GM21381 (cell line): ENCODE measurements around the gene DRC3.
"Not testable (repeated sequence)": the region's sequence is repeated elsewhere in the genome, so short reads cannot be mapped to it uniquely, and the experiment has no call there.

ENCODE experiments used
- ATAC-seq: cut with Tn5 transposase; IDR thresholded peaks from one replicate; pipeline ENCODE4 v1.9.1; 2021; ENCODE audit warnings: mild to moderate bottlenecking, moderate library complexity; ENCODE audit not compliant: unreplicated experiment

Gene DRC3

GRCh38 chr17:17940441-17940911 lies 32.2 kb upstream of the DRC3 start:
- ATAC-seq, result no peak

DNA sequence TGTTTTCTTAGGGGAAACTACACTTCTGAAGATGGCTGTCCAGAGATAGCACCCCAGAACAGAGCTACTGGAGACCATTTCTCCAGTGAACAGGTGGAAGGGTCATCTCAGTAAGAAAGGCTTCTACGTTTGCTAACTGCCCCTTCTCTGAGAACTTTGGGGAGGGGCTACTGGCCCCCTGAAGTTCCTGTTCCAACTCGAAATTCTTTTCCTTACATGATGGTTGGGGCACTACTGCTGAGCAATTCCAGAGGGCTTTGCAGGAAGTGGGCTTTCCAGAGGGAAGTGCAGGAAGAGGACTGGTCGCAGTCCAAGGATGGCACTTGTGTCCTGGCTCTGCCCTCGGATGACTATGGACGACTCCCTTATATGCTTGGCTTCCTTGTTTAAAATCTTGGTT lies 31.6 kb upstream of the DRC3 start:
- ATAC-seq, result no peak

DNA sequence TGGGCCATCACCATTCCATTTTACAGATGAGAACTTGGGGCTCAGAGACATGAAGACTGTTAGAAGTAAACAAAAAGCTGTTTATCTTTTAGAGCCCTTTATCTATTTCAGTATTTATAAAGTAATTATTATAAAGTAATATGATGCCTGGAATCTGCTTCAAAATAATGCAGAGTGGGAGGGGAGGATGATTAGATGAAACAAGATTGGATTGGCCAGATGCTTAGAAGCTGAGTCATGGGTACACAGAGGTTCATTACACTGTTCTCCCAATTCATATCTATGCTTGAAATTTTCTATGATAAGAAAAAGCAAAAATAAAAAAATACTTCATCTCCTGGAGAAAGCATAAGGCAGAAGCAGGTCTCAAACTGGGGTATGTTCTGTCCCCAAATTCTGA lies 29.8 kb upstream of the DRC3 start:
- ATAC-seq, result no peak

DNA sequence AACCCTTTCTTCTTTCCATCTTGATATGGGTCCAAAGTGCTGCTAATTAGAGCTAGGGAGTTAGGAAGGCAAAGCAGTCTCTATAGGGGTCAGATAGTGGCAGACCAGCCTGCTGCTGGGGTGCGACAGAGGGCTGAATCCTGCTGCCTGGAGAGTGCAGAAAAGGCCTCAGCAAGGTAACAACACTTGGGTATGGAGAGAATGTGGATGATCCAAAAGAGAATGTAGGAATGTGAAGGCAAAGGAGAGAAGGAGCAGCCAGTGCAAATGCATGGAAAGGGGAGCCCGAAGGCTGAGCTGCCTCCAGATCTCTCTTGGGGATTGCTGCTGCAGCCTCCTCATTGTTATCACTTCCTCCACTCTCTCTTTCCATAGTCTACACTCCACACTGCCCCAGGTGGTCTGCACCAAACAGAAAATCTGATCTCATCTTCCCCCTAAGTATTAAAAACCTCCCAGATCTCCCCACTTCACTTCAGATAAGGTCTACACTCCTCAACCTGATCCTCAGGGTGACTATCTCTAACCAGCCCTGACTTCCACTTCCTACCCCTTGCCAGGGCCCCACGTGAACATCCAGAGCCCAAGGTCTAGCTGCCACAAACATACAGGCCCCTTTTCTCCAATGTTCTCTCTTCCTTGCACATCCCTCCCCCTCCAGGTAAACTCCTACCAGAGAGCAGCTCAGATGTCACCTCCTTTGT lies 29.2 kb upstream of the DRC3 start:
- no peak for ATAC-seq

GRCh38 chr17:17944242-17944641 lies 28.4 kb upstream of the DRC3 start:
- no peak for ATAC-seq

- no peak for ATAC-seq
Observed at GRCh38 chr17:17944743-17945142, 27.9 kb upstream of the DRC3 start.

DNA sequence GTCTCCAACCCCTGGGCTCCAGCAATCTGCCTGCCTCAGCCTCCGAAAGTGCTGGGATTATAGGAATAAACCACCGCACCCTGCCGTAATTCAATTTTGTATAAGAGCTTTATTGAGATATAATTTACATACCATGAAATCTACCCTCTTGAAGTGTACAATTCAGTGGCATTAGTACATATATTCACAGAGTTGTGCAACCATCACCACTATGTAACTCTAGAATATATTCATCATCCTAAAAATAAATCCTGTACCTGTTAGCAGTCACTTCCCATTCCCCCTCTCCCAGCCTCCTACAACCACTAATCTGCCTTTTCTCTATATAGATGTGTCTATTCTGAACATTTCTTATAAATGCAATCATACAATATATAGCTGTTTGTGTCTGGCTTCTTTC lies 26.6 kb upstream of the DRC3 start:
- ATAC-seq, result no peak

- no peak for ATAC-seq
Observed at GRCh38 chr17:17947309-17947708, 25.4 kb upstream of the DRC3 start.

DNA sequence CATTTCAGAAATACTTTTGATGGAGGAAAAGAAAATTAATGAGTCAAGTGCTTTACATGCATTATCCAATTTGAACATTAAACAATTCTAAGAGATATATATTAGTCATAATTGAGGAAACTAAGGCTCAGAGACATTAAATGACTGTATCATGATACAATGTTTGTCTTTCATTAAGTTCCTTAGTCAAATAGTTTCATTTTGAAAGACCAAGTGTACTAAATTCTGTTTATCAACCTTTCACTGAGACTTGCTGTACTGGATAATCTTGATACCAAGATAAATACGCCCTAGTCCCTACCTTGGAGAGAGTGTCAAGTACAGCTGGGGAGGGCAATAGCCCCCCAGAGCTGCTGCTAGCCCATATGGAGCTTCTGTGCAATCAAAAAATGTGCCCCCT lies 24.7 kb upstream of the DRC3 start:
- ATAC-seq, result no peak

GRCh38 chr17:17950347-17950746 lies 22.3 kb upstream of the DRC3 start:
- ATAC-seq, result no peak

DNA sequence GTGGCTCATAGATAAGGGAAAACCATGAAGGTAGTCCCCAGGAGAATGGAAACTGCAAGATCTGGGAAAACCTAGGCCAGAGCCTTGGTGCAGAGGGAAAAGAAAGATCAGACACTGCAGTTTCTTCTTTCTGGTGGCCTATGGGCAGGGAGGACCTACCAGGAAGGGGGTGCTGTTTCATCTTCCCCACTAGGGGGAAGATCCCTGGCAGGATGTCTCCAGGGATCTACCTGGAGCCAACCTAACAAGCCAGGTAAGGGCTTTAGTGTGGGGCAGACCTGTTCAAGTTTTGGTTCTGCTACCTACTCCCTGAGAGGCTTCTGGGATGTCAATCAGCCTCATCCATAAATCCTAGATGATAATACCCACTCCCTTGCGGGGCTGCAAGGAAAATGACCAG lies 21.9 kb upstream of the DRC3 start:
- no peak for ATAC-seq

DNA sequence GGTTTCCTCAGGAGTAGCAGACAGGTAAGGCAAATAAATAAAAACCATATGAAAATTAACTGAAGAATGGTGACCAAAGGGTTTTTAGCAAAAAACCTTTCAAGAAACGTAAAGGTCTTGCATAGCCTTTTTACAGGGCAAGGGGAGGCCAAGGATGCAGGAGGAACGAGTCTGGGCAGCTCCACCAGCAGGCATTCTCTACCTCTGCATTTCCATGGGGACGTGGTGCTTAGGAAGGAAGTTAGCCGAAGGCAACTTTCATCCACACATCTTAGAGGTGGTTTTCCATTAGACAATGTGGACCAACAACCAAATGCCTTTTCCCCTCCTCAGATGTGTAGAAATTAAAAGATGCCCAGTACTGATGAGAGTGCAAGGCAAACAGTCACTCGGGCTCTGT lies 21.1 kb upstream of the DRC3 start:
- no peak for ATAC-seq

GRCh38 chr17:17952691-17953090 lies 20.0 kb upstream of the DRC3 start:
- ATAC-seq, result no peak

DNA sequence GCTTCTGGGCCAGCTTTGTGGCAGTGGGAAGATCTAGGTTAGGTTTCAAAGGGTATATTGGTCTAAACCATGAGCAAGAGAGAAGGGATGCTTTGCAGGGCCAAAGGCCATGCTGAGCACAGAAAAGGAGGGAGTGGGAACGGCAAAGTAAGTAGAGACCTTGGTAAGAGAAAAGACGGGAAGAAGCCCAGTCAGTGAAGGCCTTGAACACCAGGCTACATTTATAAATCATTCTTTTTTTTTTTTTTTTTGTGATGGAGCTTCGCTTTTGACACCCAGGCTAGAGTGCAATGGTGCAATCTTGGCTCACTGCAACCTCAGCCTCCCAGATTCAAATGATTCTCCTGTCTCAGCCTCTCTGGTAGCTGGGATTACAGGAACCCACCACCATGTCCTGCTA lies 18.6 kb upstream of the DRC3 start:
- no peak for ATAC-seq

DNA sequence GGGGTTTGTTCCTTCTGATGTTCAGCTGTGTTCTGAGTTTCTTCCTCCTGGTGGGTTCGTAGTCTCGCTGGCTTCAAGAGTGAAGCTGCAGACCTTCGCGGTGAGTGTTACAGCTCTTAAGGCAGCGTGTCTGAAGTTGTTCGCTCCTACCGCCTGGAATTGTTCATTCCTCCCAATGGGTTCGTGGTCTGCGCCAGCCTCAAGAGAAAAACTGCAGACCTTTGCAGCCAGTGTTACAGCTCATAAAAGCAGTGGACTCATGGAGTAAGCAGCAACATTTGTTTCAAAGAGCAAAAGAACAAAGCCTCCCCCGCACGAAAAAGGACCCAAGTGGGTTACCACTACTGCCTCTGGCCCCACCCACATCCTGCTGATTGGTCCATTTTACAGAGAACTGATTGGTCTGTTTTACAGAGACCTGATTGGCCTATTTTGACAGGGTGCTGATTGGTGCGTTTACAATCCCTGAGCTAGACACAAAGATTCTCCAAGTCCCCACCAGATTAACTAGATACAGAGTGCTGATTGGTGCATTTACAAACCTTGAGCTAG lies 16.8 kb upstream of the DRC3 start:
- not testable (repeated sequence) for ATAC-seq

DNA sequence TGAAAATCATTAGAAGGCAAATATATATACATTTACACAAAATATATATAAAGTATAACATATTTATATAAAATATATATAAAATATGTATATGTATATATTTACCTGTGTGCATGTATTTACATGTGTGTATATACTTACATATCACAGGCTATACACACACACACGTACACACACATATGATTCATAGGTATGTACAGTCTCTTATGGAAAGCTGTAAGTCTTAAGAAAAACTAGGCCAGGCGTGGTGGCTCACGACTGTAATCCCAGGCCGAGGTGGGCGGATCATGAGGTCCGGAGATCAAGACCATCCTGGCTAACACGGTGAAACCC lies 15.1 kb upstream of the DRC3 start:
- no peak for ATAC-seq

GRCh38 chr17:17958982-17959381 lies 13.7 kb upstream of the DRC3 start:
- peak; percentile 14 for ATAC-seq

- peak; percentile 51 for ATAC-seq
Observed at GRCh38 chr17:17959520-17960361, 12.9 kb upstream of the DRC3 start.

DNA sequence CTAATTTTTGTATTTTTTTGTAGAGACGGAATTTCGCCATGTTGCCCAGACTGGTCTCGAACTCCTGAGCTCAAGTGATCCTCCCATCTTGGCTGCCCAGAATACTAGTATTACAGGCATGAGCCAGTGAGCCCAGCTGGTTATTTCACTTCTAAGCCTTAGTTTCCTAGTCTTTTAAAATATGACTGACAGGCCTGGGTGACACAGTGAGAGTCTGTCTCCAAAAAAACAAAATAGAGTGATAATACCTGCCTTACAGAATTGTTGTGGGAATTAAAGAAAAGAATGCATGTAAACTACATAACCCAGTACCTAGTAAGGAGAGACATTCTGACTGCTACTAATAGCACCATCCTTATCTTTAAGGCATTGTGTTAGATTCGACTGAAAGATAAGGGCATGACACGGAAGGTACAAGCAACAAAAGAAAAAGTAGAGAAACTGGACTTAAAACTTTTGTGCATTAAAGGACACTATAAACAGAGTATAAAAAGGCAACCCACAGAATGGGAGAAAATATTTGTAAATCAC lies 12.1 kb upstream of the DRC3 start:
- ATAC-seq, result no peak

DNA sequence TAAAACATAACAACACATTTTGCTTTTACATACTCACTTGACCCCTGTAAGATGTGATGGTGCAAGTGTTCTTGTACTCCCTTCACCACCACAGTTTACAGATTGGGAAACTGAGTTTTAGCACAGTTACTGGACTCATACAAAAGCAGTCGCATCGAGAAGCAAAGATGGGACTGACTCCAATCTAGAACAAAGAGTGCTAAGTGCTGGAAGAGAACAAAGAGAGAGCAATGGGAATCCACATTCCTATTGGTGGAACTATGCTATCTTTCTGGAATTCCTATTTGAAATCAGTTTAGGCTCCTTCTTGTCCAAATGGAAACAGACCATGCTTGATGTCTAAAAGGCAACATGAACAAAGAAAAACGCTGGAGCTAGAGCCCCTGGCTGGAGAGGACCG lies 9.6 kb upstream of the DRC3 start:
- ATAC-seq, result no peak

DNA sequence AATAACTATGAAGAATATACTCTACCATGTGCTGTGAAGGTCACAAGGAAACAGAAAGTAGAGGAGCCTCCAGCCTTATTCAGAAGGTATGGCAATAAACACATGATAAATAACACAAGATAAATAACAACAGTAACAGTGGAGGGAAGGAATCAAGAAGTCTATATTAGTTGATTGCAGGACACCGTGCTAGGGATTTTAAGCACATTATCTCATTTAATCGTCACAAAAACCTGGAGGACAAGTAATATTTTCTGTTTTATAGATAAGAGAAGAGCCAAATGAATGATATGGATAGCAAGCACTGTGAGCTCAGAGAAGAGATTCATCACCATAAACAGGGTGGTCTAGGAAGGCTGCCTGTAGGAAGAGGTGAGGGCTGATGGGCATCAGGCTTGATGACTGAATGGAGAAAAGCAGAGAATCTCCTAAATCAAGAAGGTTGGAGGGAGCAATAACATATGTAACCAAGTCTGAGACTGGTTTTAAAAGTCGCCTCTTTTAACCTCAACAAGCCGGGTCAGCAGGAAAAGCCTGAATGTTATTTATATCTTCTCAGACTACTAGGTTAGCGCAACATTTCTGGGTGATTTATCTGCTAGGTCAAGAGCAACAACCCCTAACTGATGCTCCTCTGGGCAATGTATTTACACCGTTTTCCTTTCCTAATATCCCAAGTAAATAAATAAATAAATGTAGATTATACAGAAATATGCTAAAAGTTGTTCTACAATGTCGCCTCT lies 8.8 kb upstream of the DRC3 start:
- ATAC-seq, result no peak
